ENCODE measurements around the gene FAM222A.

- TF ChIP-seq CTCF (IDR thresholded peaks at IDR 0.05) (peak; percentile 34; the same call in 2 of the 3 replicates), RCOR1 (IDR thresholded peaks at IDR 0.05; ENCODE audit: low read depth, low read length) (no peak), HES2 (IDR thresholded peaks at IDR 0.05) (no peak), HOXA7 (CRISPR knock-in tag; IDR thresholded peaks at IDR 0.05) (no peak)
Observed at GRCh38 chr12:109771746-109772621, 58.4 kb downstream of the FAM222A start.

Data from A549 (cell line).